Middle frontal gyrus (tissue), 1 donor: ENCODE results near the gene PDGFRB.

Experiments used
- DNase-seq: peaks from one replicate; pipeline ENCODE4 v3.0.0-alpha.2; 2015; ENCODE audit warnings: low spot score; ENCODE audit errors: extremely low spot score

PDGFRB gene

GRCh38 chr5:150068071-150068470, 87.6 kb downstream of the PDGFRB start:
- DNase-seq: no peak

DNA sequence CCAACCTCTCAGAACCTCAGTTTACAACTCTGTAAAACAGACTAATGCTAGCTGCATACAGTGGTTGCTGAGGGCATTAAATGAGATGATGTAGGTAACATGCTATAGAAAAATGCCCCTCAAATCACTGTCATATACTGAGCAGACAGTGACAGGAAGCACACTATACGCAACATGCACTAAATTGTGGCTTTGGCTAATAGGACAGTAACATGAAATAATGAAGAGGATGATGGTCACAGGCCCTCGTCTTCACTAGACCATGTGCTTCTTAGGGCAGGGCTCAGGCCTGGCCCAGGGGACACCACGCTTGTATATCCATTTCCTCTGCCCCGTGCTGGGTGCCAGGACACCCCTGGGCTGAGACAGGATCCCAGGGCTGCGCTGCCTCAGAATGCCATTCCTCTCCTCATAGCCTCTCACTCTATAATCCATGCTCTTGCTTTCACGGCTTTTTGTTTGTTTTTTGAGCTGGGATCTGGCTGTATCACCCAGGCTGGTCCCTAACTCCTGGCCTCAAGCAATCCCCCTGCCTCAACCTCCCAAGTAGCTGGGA, 88.2 kb downstream of the PDGFRB start:
- no peak for DNase-seq

DNA sequence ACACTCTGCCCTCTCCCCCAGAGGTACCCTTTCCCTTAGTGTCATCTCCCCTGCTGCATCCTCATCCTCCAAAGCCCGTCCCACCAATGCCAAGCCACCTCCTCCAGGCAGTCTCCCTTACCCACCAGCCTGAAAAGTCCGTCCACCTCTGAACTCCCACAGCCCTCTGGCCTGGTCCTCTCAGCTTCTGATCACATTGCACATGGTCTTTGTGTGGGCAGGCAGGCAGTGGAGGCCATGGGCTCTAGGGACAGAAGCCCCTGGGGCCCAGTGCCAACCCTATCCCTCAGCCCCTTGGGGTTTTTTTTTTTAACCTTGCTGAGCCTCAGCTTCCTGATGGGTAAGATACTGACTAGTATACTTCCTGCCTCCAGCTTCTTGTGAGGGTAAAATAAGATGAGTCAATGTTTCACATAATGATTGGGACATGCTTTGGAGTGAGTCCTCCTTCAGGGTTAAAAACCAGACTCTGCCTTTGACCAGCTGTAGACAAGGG, 88.7 kb downstream of the PDGFRB start:
- DNase-seq: no peak

GRCh38 chr5:150066436-150066835, 89.2 kb downstream of the PDGFRB start:
- no peak for DNase-seq

- DNase-seq: no peak
Measured at GRCh38 chr5:150065886-150066285, 89.8 kb downstream of the PDGFRB start.

DNA sequence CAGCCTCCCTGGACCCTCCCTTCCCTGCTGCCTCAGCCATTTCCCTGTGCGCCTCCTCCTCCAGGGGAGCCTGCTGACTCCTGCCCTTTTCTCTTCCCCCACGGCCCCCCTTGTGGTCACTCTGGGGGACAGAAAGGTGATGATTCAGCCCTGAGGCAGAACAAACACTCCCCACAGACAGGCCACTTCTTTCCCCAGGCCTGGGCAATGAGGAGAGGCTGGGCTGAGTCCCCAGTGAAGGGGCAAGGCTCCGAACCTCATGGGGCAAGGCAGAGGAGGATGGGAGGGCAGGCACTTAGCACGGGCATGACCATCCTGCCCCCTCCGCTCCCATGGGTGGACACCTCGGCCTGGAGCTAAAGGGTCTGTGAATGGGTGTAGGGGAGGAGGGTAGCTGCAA, 90.3 kb downstream of the PDGFRB start:
- DNase-seq: no peak

- no peak for DNase-seq
Measured at GRCh38 chr5:150064681-150065220, 90.9 kb downstream of the PDGFRB start.
